ENCODE data around the gene LBR.

Gene LBR

GRCh38 chr1:225446595-225446960 is 18.7 kb upstream of the LBR start:
- no peak for DNase-seq (ENCODE audit: low read depth in 2 of 2, low spot score in 1 of 2)

GRCh38 chr1:225445639-225446594 is 18.1 kb upstream of the LBR start:
- no peak for DNase-seq (ENCODE audit: low read depth in 2 of 2, low spot score in 1 of 2)

GRCh38 chr1:225442123-225442505 is 14.3 kb upstream of the LBR start:
- no peak for DNase-seq (ENCODE audit: low read depth in 2 of 2, low spot score in 1 of 2)

- no peak for DNase-seq (ENCODE audit: low read depth in 2 of 2, low spot score in 1 of 2)
These were observed 13.7 kb upstream of the LBR start for GRCh38 chr1:225441314-225442122.

GRCh38 chr1:225440380-225441221 is 12.8 kb upstream of the LBR start:
- no peak for DNase-seq (ENCODE audit: low read depth in 2 of 2, low spot score in 1 of 2)

- DNase-seq (ENCODE audit: low read depth in 2 of 2, low spot score in 1 of 2) = no peak
These were observed 10.0 kb upstream of the LBR start for GRCh38 chr1:225437710-225438437.

- no peak for DNase-seq (ENCODE audit: low read depth in 2 of 2, low spot score in 1 of 2)
These were observed 8.1 kb upstream of the LBR start for GRCh38 chr1:225435957-225436392.

- no peak for DNase-seq (ENCODE audit: low read depth in 2 of 2, low spot score in 1 of 2)
These were observed 7.6 kb upstream of the LBR start for GRCh38 chr1:225435487-225435886.

- DNase-seq (ENCODE audit: low read depth in 2 of 2, low spot score in 1 of 2) = no peak
These were observed 7.2 kb upstream of the LBR start for GRCh38 chr1:225435076-225435475.

- no peak for DNase-seq (ENCODE audit: low read depth in 2 of 2, low spot score in 1 of 2)
These were observed 6.2 kb upstream of the LBR start for GRCh38 chr1:225434046-225434445.

- no peak for DNase-seq (ENCODE audit: low read depth in 2 of 2, low spot score in 1 of 2)
These were observed 3.4 kb upstream of the LBR start for GRCh38 chr1:225431081-225431863.

GRCh38 chr1:225430301-225430700 is 2.5 kb upstream of the LBR start:
- DNase-seq (ENCODE audit: low read depth in 2 of 2, low spot score in 1 of 2) = no peak

- DNase-seq (ENCODE audit: low read depth in 2 of 2, low spot score in 1 of 2) = no peak
These were observed 1.1 kb upstream of the LBR start for GRCh38 chr1:225428881-225429455.

GRCh38 chr1:225428068-225428880 is 436 bp upstream of the LBR start:
- peak; percentile 72 to 86 for DNase-seq (ENCODE audit: low read depth in 2 of 2, low spot score in 1 of 2)

- DNase-seq (ENCODE audit: low read depth in 2 of 2, low spot score in 1 of 2) = peak in 1 of 2 donors; percentile 12
These were observed 1.2 kb downstream of the LBR start for GRCh38 chr1:225426395-225427234.

GRCh38 chr1:225425201-225425786 is 2.5 kb downstream of the LBR start:
- no peak for DNase-seq (ENCODE audit: low read depth in 2 of 2, low spot score in 1 of 2)

- DNase-seq (ENCODE audit: low read depth in 2 of 2, low spot score in 1 of 2) = no peak
These were observed 3.2 kb downstream of the LBR start for GRCh38 chr1:225424562-225425200.

All from stimulated activated CD8-positive, alpha-beta memory T cell treated with anti-CD3 and anti-CD28 coated beads, Interleukin-4, amount 100 ng/mL, for 1 hour (primary cell).